A549 (cell line): ENCODE results near the gene SERPINA3. TPM values are rescaled to one million over a fixed set of nuclear protein-coding genes. Genes with fewer than 3 reads are reported as not detected.

Experiments used
- ATAC-seq, 2 experiments: fragments of 200-7000 bp in 1 of 2; fragments of >200 bp in 1 of 2; cut with Nextera tagmentation in 1 of 2; cut with Tn5 transposase in 1 of 2; 3 replicates each; pipeline versions ENCODE4 v1.8.0 to v1.9.1; 2018 to 2020; ENCODE audit warnings: mild to moderate bottlenecking in 1 of 2, moderate library complexity in 1 of 2
- CTCF ChIA-PET: fragments of 300-600 bp; sonication (Branson Sonifier 250); formaldehyde crosslinking; extraction: SDS; loops from one replicate; lab custom pipeline; 2021; ENCODE audit warnings: antibody characterized with exemption, inconsistent platforms; lab: Yijun Ruan, JAX
- POLR2A ChIA-PET: fragments of 350-600 bp; formaldehyde crosslinking; extraction: SDS; loops from one replicate; lab custom pipeline; 2021; ENCODE audit warnings: antibody characterized with exemption, inconsistent platforms; lab: Yijun Ruan, JAX
- DNase-seq, 2 experiments: peaks; one replicate each; pipeline versions ENCODE4 v3.0.0 to v3.0.0-alpha.2; 2011 to 2016; ENCODE audit warnings: low read depth in 1 of 2, low spot score in 1 of 2
- FAIRE-seq: peaks from 2 replicates; lab custom pipeline; 2011; peaks lifted over from hg19 to GRCh38; lab: Jason Lieb, UNC
- H3K27ac ChIP-seq, 2 experiments: fragments of >200 bp; sonication (Bioruptor Twin); formaldehyde crosslinking; 3 replicates each; pipeline ENCODE4 v1.5.1; 2016 to 2017
- H3K4me1 ChIP-seq: fragments of >200 bp; sonication (Bioruptor Twin); formaldehyde crosslinking; 3 replicates; pipeline ENCODE4 v1.6.1; 2016
- H3K4me2 ChIP-seq: fragments of >200 bp; sonication (Bioruptor Twin); formaldehyde crosslinking; 3 replicates; pipeline ENCODE4 v1.6.1; 2016
- H3K4me3 ChIP-seq: fragments of >200 bp; sonication (Bioruptor Twin); formaldehyde crosslinking; 3 replicates; pipeline ENCODE4 v1.5.1; 2016
- H3K9me3 ChIP-seq: fragments of >200 bp; sonication (Bioruptor Twin); formaldehyde crosslinking; 3 replicates; pipeline ENCODE4 v1.6.1; 2016
- CHD4 ChIP-seq: fragments of 200-600 bp; sonication (generic); IDR thresholded peaks from 2 replicates; pipeline ENCODE4 v1.6.1; 2016; ENCODE audit warnings: antibody characterized with exemption, mild to moderate bottlenecking, borderline replicate concordance
- HOXB13 ChIP-seq: fragments of 250-450 bp; sonication (Bioruptor Pico); IDR thresholded peaks from 2 replicates; pipeline ENCODE4 v1.5.0; 2020; ENCODE audit warnings: low read depth, mild to moderate bottlenecking, moderate library complexity
- HOXB5 ChIP-seq: fragments of 250-450 bp; sonication (Bioruptor Pico); IDR thresholded peaks from 2 replicates; pipeline ENCODE4 v1.5.0; 2020; ENCODE audit warnings: mild to moderate bottlenecking, moderate library complexity
- ZC3H11A ChIP-seq: fragments of 450-650 bp; IDR thresholded peaks from 2 replicates; pipeline ENCODE4 v1.6.1; 2014; ENCODE audit warnings: antibody characterized with exemption, mild to moderate bottlenecking
- ZFP36 ChIP-seq: fragments of 450-650 bp; IDR thresholded peaks from 2 replicates; pipeline ENCODE4 v1.6.1; 2014; ENCODE audit warnings: borderline replicate concordance; ENCODE audit not compliant: partially characterized antibody
- ZSCAN20 ChIP-seq: fragments of 250-450 bp; sonication (Bioruptor Pico); IDR thresholded peaks from 2 replicates; pipeline ENCODE4 v1.8.0; 2022; ENCODE audit warnings: mild to moderate bottlenecking, moderate library complexity
- WGBS: methylation state at CpG from one replicate; pipeline ENCODE4 v1.1.6; 2017; ENCODE audit errors: missing lambda C conversion rate; 5-methylcytosine and 5-hydroxymethylcytosine counted together
- polyA plus RNA-seq, 4 experiments: library from polyadenylated mRNA; depleted of rRNA in 3 of 4; stranded (reverse); fragments of >200 nt; fragmentation: RNase III in 1 of 4; extraction: RNeasy Plus Mini Kit Qiagen cat#74134 plus additional on column Dnase treatment in 1 of 4; gene quantifications; 2 replicates in 3 of 4; 3 replicates in 1 of 4; pipeline ENCODE4 v1.2.3, GENCODE V29; 2011 to 2017
- TF ChIP-seq, protein P1 (sequence below): fragments of 200-600 bp; sonication (generic); IDR thresholded peaks from 2 replicates; pipeline ENCODE4 v1.6.1; 2016; ENCODE audit warnings: antibody characterized with exemption, mild to moderate bottlenecking, moderate library complexity
- TF ChIP-seq, protein P2 (sequence below): fragments of 250-450 bp; sonication (Bioruptor Pico); IDR thresholded peaks from 2 replicates; pipeline ENCODE4 v1.5.0; 2020; ENCODE audit warnings: low read depth, mild to moderate bottlenecking, moderate library complexity
- TF ChIP-seq, protein P3 (sequence below): fragments of 450-650 bp; IDR thresholded peaks from 2 replicates; pipeline ENCODE4 v1.6.1; 2014; ENCODE audit warnings: antibody characterized with exemption
- TF ChIP-seq, protein P4 (sequence below): IDR thresholded peaks from 2 replicates; pipeline ENCODE4 v1.6.1; 2012
- TF ChIP-seq, protein P5 (sequence below): fragments of >200 bp; sonication (Bioruptor Twin); formaldehyde crosslinking; IDR thresholded peaks from 3 replicates; pipeline ENCODE4 v1.6.1; 2016

SERPINA3 gene
- polyA plus RNA-seq, 2 of the 4 experiments (the other 2 are of a cell fraction) = 3.1 to 9.1 TPM

DNA sequence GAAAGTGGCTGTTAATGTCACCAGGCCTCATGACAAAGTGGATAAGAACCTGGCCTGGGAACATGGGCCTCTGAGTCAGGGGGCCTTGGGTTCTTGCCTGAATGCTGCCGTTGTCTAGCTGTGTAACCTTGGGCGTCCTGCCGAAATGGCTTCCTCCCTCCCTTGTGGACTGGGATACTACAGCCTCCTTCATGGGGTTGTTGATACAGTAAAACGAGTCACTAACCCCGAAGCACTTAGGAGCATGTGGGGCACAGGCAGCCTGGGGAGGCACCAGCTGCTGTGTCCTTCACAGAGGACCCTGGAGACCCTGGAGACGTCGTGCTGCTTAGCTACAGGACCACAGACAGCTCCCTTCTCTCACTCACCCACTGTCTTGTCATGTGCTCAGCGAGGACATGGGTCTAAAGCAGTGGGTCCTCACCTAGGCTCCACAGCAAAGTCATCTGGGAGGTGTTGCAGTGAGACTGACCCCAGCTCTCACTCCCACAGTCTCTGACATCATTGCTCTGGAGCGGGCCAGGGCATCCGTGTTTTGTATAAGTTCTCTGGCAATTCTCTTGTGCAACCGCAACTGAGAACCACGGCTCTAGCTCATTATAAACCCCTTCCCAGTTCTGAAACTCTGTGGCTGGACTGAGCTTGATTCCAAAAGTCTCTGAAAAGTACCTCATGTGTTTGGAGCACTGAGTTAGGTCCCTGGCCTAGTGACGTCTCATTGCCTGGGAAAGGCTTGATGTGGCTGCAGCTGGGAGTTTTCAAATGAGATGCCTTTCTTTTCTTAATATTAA is 42.1 kb downstream of the SERPINA3 start:
- H3K9me3 ChIP-seq = peaks cover 8% of the 10 kb centered on the region
- DNase-seq = no peak
- H3K4me1 ChIP-seq = no peaks in the 10 kb centered on the region
- no peak overlapping the region for H3K4me3 ChIP-seq
- CTCF ChIA-PET = interaction anchor here (0.9 to 1.5 kb wide), 6 partner anchors 12 to 168 kb away, joined by 3 to 8 read pairs (median 4); no protein-coding TSS in a partner anchor
- TF ChIP-seq, protein P1, sequence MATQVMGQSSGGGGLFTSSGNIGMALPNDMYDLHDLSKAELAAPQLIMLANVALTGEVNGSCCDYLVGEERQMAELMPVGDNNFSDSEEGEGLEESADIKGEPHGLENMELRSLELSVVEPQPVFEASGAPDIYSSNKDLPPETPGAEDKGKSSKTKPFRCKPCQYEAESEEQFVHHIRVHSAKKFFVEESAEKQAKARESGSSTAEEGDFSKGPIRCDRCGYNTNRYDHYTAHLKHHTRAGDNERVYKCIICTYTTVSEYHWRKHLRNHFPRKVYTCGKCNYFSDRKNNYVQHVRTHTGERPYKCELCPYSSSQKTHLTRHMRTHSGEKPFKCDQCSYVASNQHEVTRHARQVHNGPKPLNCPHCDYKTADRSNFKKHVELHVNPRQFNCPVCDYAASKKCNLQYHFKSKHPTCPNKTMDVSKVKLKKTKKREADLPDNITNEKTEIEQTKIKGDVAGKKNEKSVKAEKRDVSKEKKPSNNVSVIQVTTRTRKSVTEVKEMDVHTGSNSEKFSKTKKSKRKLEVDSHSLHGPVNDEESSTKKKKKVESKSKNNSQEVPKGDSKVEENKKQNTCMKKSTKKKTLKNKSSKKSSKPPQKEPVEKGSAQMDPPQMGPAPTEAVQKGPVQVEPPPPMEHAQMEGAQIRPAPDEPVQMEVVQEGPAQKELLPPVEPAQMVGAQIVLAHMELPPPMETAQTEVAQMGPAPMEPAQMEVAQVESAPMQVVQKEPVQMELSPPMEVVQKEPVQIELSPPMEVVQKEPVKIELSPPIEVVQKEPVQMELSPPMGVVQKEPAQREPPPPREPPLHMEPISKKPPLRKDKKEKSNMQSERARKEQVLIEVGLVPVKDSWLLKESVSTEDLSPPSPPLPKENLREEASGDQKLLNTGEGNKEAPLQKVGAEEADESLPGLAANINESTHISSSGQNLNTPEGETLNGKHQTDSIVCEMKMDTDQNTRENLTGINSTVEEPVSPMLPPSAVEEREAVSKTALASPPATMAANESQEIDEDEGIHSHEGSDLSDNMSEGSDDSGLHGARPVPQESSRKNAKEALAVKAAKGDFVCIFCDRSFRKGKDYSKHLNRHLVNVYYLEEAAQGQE = peak; percentile 67
- no peak for TF ChIP-seq CHD4
- TF ChIP-seq, all 56 proteins: peak for 1
- H3K27ac ChIP-seq = no peak overlapping the region
- ATAC-seq (peak; percentile 24 to 47; a peak in 2 of 6 replicates), FAIRE-seq (no peak)
- 0 out of 3 replicates have a peak overlapping the region, but pooled peaks have one; percentile 7 for H3K4me2 ChIP-seq
- WGBS = 59% methylated on average over 12 of the region's 13 CpGs
- POLR2A ChIA-PET = no interaction called here

DNA sequence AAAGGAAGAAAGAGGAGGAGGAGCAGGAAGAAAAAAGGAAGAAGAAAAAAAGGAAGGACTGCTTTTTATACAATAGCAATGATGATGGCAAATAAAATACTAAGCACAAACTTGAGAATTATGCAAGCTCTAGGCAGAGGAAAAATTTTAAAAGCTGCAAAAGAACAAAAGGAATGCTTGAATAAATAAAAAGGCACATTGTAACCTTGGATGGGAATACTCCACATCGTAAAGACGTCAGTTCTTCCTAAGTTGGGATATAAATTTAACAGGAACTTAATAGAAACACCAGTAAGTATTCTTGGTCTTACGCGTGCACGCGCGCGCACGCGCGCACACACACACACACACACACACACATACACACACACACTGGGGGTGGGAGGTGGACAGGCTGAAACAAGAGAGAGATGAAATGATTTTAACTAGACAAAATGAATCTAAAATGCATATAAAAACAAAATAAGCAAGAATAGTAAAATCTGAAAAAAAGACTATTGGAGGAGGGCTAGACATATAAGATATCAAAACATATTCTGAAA is 43.0 kb downstream of the SERPINA3 start:
- FAIRE-seq = no peak
- POLR2A ChIA-PET = no interaction called here
- Histone ChIP-seq H3K4me2 (0 out of 3 replicates have a peak overlapping the region, but pooled peaks have one; percentile 7), H3K9me3 (no peaks in the 10 kb centered on the region), H3K4me1 (no peaks in the 10 kb centered on the region), H3K4me3 (no peak overlapping the region), H3K27ac (no peak overlapping the region)
- CTCF ChIA-PET = interaction anchor here (0.9 to 1.5 kb wide), 4 partner anchors 16 to 73 kb away, joined by 3 to 8 read pairs (median 4); no protein-coding TSS in a partner anchor
- TF ChIP-seq, protein P2, sequence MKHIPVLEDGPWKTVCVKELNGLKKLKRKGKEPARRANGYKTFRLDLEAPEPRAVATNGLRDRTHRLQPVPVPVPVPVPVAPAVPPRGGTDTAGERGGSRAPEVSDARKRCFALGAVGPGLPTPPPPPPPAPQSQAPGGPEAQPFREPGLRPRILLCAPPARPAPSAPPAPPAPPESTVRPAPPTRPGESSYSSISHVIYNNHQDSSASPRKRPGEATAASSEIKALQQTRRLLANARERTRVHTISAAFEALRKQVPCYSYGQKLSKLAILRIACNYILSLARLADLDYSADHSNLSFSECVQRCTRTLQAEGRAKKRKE (CRISPR knock-in tag) = no peak
- no peak for TF ChIP-seq ZSCAN20 (CRISPR knock-in tag)
- TF ChIP-seq, protein P3, sequence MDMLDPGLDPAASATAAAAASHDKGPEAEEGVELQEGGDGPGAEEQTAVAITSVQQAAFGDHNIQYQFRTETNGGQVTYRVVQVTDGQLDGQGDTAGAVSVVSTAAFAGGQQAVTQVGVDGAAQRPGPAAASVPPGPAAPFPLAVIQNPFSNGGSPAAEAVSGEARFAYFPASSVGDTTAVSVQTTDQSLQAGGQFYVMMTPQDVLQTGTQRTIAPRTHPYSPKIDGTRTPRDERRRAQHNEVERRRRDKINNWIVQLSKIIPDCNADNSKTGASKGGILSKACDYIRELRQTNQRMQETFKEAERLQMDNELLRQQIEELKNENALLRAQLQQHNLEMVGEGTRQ = no peak
- TF ChIP-seq HOXB5 = no peak
- no peak for TF ChIP-seq ZC3H11A
- DNase-seq = no peak
- no peak for ATAC-seq
- 79% methylated on average over 11 of the region's 11 CpGs for WGBS

DNA sequence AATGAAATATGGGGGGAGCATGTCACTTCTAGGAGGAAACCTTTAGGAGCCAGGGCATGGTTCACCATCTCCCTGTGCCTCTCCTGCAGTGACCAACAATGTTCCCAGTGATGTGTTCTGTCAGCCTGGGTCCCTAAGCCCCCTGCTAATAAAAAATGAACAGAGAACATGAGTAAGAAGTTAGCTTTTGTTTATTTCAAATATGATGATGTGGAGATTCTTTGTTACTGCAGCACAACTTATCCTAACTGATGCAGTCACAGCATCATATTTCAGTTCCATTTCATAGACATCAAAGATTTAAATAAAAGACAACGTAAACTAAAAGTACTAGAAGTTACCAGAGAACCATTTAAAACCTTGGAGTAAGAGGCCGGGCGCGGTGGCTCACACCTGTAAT is 43.9 kb downstream of the SERPINA3 start:
- TF ChIP-seq HOXB13 (no peak), ZFP36 (no peak), CHD4 (no peak)
- TF ChIP-seq, protein P4, sequence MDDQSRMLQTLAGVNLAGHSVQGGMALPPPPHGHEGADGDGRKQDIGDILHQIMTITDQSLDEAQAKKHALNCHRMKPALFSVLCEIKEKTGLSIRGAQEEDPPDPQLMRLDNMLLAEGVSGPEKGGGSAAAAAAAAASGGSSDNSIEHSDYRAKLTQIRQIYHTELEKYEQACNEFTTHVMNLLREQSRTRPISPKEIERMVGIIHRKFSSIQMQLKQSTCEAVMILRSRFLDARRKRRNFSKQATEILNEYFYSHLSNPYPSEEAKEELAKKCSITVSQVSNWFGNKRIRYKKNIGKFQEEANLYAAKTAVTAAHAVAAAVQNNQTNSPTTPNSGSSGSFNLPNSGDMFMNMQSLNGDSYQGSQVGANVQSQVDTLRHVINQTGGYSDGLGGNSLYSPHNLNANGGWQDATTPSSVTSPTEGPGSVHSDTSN = no peak
- TF ChIP-seq, protein P5, sequence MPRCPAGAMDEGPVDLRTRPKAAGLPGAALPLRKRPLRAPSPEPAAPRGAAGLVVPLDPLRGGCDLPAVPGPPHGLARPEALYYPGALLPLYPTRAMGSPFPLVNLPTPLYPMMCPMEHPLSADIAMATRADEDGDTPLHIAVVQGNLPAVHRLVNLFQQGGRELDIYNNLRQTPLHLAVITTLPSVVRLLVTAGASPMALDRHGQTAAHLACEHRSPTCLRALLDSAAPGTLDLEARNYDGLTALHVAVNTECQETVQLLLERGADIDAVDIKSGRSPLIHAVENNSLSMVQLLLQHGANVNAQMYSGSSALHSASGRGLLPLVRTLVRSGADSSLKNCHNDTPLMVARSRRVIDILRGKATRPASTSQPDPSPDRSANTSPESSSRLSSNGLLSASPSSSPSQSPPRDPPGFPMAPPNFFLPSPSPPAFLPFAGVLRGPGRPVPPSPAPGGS = no peak
- 87% methylated on average over 4 of the region's 4 CpGs for WGBS

More for the DNA sequence above, 43.9 kb downstream of the SERPINA3 start:
- ChIA-PET POLR2A (no interaction called here), CTCF (interaction anchor here (1.0 kb wide), 1 partner anchor 170 kb away, joined by 3 read pairs; no protein-coding TSS in a partner anchor)
- no peak for DNase-seq
- no peak for FAIRE-seq
- Histone ChIP-seq H3K9me3 (no peaks in the 10 kb centered on the region), H3K4me3 (no peak overlapping the region), H3K27ac (no peak overlapping the region), H3K4me2 (no peak overlapping the region), H3K4me1 (no peaks in the 10 kb centered on the region)
- ATAC-seq = no peak
